Stimulated activated naive CD4-positive, alpha-beta T cell (primary cell): ENCODE data around the gene HMGB2.

Experiments
- DNase-seq, 6 experiments: peaks; one replicate each; lab custom pipeline; 2025; lab: John Stamatoyannopoulos, UW

Gene HMGB2

DNA sequence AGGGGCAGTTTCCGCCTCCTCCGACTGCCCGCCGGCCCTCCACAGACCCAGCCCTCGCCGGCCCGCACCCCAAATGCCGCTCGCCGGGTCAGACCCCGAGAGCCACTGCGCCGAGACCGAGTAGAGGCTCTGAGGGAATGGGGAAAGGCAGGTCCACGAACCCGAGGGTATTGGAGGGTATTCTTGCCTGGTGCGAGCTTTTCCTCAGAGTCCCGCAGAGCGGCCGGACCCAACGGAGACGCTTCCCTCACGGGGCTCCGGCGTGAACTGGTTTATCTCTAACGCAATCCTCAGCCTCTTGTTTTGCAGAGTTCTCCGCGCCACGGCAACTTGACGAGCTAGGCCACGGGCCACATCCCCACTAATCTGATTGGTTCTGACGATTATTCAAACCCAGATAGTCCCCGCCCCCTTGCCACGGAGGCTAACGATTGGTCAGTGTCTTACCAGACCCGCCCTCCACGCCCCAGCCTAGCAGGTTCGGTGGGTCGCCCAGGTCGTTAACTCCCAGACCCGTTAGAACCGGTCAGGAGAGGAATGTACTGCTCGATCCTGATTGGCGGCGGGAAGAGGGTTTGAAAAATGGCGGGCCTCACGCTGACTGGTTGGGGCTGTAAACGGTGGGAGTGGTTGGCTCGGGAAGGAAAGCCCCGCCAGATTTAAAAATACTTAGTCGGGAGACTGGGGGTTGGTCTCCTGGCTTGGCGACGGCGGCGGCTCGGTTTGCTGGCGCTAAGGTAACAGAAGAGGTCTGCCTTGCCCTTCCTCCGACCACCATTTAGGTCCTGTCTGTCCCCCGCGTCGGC lies at the start of gene HMGB2:
TSS of gene HMGB2 (minus strand) at position 274 of the 806 bp plus-strand sequence. CDS start 709 bp downstream, outside the sequence.
- peak; percentile 98 to 100 (median 100) for DNase-seq

DNA sequence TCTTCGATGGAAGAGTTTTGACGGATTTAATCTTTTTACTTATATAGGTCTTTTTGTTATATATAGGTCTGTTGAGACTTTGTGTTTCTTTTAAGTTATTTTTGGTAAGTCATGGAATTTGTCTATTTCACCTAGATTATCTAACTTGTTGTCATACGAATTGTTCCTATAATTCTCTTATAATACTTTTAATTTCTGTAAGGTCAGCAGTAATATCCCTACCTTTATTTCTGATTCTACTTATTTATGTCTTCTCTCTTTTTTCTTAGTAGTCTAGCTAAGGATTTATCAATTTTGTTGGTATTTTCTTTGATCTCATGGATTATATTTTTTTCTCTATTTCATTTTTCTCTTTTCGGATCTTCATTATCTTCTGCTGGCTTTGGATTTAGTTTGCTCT lies 48.2 kb upstream of the HMGB2 start:
- DNase-seq = no peak

DNA sequence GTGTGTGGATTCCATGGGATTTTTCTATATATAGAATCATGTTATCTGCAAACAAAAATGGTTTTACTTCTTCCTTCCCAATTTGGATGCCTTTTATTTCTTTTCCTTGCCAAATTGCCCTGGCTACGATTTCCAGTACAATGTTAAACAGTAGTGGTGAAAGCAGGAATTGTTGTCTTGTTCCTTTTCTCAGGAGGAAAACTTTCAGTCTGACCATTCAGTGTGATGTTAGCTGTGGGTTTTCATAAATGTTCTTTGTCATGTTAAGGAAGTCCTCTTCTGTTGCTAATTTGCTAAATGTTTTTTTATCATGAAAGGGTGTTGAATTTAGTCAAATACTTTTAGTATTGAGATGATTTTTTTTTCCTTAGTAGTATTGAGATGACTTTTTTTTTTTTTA lies 47.5 kb upstream of the HMGB2 start:
- DNase-seq = no peak

DNA sequence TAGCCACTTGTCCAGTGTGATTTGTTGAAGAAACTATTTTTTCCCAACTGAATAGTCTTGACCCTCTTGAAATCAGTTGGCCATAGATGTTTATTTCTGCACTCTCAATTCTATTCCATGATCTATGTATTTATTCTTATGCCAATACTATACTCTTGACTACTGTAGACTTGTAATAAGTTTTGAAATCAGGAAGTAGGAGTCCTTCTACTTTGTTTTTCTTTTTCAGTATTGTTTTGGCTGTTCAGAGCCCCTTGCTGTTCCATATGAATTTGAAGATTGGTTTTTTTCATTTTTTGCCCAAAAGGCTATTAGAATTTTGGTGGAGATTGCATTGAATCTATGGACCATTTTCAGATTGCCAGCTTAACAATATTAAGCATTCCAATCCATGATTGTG lies 46.8 kb upstream of the HMGB2 start:
- DNase-seq = no peak

DNA sequence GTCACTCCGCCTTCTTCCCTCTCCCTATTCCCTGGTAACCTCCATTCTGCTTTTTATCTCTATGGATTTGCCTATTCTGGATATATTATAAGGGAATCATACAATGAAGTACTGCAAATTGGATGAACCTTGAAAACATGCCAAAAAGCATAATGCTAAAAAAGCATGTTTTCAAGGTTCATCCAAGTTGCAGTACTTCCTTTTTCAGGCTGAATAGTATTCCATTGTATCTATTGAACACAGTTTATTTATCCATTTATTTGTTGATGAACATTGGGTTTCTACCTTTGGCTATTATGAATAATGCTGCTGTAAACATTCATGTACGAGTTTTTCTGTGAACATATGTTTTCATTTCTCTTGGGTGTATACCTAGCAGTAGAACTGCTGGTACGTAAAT lies 45.8 kb upstream of the HMGB2 start:
- DNase-seq = no peak

DNA sequence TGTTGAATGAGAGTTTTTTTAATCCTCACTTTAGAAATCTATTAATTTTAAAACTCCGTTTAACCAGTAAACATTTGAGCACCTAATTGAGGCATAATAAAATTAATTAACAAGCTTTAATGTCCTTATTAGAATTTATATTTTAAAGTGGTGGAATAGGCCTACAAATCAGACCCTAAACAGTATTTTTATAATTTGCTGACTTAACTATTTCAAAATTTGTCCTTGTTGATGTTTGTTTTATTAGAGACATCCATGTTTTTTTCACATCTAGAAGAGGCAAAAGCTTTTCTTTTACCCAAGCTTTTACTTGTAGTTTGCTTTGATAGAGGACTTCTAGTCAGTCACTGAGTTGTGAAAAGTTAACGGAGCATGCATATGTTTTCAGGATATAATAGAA lies 40.4 kb upstream of the HMGB2 start:
- no peak for DNase-seq

DNA sequence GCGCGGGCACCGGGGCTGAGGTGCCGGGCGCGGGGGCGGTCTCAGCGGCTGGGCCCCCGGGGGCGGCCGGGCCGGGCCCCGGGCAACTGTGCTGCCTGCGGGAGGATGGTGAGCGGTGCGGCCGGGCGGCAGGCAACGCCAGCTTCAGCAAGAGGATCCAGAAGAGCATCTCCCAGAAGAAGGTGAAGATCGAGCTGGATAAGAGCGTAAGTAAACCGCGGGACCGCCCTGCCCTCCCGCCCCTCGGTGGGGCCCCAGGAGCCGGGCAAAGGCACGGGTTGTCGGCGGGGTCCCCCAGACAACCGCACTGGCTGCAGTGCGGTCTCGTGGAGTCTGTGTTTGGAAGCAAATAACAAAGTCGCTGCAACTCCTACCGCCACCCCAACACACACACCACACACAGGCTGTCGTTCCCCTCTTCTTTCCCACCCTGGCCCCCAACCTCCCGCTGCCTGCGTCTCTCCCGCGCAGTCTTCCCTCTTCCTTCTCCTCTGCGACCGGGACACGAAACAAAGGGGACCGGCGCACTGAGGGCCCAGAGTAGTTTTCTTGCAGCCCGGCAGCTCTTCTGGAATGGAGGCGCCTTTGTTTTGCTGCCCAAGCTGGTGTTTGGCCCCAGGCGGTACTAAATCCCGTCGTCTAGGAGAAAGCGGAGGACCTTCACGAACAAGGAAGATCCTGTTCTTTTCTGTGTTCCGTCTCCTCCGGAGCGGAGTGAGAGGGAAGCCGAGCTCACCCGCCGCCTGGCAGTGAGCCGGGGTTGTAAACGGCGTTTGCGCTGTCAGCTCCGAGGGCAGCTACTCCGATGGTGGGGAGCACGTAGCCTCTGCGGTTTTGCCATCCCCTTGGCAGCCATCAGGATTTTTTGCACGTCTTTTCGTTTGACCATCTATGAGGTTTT lies 37.4 kb upstream of the HMGB2 start:
- DNase-seq = peak; percentile 16 to 63 (median 38)

DNA sequence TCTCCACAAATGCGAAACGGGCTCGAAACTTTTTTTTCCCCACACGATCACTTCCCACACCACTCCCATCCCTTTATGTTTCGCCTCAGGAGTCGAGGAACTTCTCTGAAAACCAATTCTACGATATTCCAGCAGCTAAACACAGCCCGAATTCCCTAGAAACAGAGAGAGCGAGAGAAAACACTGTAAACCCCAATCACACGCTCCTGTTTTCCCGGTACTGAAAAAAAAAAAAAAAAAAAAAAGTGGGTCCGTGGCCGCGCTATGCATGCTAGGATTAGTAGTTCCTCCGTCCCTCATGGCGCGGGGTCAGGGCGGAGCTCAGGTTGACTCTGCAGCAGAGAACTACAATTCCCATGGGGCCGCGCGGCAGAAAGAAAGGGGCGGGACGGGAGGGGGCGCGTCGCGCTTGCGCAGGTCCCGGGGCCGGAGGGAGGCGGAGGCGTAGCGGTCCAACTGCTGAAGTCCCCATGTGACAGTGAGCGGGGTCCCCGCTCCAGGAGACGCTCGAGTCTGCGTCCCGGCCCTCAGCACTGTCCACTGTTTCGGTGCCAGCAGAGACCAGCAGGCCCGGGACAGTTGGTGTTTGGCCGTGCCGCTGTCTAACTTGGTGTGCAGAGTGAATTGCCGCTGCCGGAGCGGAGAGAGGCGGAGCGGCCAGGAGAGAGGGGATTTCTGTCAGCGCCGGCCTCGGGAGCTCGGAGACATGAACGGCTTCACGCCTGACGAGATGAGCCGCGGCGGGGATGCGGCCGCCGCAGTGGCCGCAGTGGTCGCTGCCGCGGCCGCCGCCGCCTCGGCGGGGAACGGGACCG lies 36.5 kb upstream of the HMGB2 start, which contains the start of gene SAP30:
TSS of gene SAP30 (plus strand) at position 478 of the 815 bp plus-strand sequence. CDS start at position 707, 229 bp downstream.
- peak; percentile 92 to 97 (median 96) for DNase-seq

DNA sequence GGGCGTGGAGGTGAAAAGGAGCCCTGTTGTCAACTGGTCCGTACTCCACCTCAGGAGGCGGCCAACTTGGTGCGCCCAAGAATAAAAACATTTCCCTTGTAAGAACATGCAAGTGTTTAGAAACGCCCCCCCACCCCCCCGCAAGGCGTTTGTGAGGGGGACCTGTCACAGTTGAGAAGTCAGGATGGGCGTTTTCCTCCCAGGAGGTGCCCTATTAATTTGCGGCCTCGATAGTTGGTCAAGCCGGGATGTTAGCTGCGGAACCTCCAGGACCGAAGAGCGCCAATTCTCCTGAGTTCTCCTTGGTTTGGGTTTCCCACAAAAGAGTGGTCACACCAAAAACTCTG lies 35.9 kb upstream of the HMGB2 start:
- peak in 4 of 6 experiments; percentile 59 to 90 (median 70) for DNase-seq

DNA sequence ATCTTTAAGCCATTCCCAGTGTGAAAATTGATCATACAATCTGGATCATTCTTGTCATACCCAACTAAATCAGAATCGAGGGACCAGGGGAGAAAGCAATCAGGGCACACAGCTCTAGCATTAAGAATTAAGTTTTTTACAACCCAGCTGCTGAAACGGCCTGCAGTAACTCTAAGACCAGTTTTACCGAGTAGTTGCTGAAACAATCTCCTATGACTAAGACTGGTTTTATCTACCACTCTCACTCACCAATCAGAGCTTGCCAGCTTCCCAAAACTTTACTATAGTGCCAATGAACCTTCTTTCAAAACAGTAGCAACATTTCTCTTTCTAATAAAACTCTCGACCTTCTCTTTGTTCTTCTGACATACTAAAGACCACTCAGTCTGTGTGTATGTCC lies 33.8 kb upstream of the HMGB2 start:
- no peak for DNase-seq

DNA sequence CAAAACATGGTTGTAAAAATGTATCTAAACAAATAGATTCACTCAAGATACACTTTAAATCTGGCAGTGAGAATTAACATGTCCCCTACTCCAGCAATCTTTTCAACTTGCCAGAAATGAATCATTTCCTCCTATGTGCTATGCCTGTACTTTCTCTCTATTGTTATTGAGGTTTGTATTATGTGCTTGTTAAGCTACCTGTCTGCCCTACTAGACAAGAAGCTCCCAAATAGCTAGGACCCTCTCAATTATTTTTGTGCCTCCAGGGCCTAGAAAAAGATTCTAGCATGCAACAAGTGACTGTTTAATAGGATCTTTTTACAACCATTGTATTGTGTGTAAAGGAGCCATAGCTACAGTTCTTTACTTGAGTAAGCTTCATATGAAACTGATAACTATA lies 33.1 kb upstream of the HMGB2 start:
- no peak for DNase-seq

DNA sequence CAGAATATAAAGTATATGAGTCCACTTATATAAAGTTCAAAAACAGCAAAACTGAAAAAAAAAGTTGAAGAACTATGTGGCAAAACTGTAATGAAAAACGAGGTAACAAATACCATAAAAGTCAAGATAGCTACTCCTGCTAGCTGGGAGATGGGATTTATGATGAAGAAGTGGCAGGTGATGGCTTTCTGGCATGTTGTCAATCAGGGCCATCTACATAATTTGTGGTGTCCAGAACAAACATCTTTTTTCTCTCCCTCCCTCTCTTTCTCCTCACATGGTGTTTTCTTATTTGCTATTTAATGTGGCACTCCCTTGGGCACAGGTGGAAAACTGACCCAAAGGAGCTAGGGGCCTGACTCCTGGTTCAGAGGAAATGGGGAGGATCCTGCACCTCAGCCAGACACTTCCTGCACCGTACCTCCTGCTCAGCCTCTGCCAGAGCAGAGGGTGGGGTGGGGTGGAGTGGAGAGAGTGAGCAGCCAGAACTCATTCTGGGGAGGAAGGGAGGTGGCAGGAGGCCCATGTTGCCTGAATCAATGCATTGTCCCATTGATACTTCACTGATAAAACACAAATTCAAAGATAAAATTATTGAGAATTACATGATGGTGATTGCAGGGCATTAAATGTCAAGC lies 31.3 kb upstream of the HMGB2 start:
- DNase-seq = no peak

DNA sequence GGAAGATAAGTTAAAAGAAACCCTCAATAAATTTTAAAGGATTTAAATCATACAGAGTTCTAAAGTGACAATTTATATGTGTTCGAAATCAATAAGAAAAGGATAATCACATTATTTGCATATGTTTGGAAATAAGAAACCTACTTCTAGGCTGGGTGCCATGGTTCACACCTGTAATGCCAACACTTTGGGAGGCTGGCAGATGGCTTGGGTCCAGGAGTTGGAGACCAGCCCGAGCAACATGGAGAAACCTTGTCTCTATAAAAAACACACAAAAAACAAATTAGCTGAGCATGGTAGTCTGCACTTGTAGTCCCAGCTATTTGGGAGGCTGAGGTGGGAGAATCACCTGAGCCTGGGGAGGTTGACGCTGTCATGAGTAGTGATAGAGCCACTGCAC lies 28.5 kb upstream of the HMGB2 start:
- DNase-seq = no peak

DNA sequence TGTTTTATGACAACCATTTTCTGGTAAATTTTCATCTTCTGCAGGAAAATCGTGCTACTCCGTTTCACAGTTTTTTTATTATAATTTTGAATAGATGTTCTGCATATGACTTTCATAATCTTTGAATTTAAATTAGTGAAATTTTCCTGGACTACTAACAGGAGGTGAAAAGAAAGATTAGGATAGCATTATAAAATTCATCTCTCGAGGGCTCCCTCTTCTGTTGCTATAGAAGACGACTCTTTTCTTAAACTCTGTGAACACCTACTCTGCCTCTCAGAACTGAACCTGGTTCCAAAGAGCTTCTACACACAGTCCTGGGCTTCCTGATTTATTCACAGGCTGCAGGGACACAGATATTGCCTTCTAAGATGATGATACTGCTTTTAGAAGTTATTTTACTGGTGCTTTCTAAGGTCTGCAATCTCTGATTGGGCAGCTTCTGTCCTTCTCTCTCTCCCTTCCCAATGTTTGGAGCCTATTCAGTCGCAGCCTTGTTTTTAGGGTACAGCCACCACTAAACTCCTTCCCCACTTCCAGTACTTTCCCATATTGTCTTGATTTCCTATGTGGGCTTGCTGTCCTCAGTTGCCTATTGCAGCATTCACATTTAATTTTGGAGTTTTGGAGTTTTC lies 26.5 kb upstream of the HMGB2 start:
- DNase-seq = no peak

DNA sequence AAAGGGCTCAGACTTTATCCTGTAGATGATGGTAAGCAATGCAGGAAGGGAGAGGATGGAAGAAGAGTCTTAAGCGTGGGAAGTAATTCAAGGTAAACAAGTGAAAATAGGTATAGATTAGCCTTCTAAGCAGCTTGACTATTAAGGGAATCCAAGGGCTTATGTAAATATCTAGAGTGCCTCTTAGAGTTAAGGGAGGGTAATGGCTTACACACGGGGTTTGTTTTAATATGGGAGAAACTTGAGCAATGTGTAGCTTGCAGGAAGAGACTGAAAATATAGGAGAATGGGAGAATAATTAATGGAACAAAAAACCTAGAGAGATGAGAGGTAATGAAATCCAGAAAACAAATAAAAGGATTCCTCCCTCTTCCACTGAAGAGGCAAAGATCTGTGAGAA lies 23.8 kb upstream of the HMGB2 start:
- no peak for DNase-seq

DNA sequence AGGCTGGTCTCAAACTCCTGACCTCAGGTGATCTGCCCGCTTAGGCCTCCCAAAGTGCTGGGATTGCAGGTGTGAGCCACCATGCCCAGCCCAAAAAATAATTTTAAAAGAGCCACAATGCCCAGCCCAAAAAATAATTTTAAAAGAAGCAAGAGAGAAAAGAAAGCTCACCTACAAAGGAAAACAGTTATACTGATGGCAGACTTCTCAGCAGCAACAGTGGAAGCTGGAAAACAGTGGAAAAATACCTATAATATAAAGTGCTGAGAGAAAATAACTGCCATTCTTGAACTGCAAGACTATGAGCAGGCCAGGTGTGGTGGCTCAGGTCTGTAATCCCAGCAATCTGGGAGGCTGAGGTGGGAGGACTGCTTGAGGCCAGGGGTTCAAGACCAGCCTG lies 13.3 kb upstream of the HMGB2 start:
- no peak for DNase-seq

DNA sequence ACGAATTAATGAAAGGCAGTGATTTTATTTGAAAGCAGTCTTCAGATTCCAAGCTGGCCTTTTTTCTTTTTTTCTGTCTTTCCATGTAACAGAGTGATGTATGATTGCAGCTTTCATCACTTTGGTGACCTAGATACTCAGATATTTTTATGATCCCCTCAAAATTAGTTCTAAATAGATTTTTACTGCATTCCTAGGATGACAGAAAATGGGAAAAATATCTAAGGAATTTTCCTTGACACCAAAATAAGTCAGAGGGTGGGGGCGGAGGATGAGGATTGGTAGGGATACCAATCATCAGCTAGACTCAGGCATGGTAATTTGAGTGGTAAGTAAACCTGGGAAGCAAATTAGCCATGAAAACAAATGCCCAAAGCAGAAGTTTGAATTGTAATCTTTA lies 11.9 kb upstream of the HMGB2 start:
- no peak for DNase-seq

DNA sequence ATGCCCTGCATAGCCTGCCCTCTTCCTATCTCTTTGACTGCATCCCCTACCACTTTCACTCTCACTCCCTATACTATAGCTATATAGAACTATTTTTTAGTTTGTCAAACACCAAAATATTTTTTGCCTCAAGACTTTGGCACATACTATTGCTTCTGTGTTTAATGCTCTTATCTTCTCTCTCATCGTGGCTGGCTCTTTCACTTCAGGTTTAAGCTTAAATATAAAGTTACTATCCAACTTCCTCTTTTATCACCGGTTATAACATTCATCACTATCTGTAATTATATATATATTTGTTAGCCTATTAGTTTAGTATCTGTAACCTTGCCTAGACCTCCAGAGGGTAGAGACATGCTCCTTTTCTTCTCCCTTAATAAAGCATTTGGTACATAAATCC lies 11.5 kb upstream of the HMGB2 start:
- DNase-seq = no peak

DNA sequence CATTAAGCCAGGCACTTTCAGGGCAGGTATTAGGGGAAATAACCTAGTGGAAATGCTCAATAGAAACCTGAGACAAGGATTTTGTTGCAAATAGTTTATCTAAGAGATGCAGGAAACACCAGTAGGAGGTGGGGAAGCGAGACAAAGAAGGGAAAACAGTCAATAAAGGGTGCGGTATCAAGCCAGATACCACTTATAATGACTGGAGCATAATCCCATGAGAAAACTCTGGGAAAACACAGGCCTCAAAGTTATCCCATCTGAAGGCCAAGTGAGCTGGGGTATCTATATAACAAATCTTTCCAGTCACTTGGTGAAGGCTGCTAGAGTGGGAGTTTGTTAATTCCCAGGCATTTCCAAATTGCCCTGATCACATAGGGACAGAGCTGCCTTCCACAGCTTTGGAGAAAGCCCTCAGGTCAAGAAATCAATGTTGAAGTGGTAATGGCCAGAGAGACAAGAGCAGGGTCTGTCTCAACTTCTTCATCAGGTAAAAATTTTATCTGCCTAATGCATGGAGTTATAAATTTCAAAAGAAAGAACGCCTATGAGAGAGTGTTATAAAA lies 9.8 kb upstream of the HMGB2 start:
- no peak for DNase-seq

DNA sequence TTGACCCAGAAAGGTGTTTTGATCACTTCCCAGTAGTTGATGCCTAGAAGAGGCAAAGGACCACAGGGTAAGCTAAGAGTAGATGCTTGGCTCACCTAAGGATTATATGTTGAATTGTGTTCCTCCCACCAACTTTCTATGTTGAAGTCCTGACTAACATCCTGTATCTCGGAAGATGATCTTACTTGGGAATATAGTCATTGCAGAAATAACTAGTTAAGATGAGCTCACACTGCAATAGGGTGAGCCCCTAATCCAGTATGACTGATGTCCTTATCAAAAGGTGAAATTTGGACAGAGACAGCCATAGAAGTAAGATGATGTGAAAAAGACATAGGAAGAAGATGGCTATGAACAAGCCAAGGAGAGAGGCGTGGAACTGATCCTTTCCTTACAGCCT lies 3.3 kb upstream of the HMGB2 start:
- DNase-seq = no peak
